HG03469 (cell line): ENCODE data around the gene GMFB.

Source experiments
- ATAC-seq: cut with Tn5 transposase; IDR thresholded peaks from one replicate; pipeline ENCODE4 v1.9.1; 2021; ENCODE audit warnings: mild to moderate bottlenecking, moderate library complexity, moderate number of reproducible peaks; ENCODE audit not compliant: unreplicated experiment

Gene GMFB

DNA sequence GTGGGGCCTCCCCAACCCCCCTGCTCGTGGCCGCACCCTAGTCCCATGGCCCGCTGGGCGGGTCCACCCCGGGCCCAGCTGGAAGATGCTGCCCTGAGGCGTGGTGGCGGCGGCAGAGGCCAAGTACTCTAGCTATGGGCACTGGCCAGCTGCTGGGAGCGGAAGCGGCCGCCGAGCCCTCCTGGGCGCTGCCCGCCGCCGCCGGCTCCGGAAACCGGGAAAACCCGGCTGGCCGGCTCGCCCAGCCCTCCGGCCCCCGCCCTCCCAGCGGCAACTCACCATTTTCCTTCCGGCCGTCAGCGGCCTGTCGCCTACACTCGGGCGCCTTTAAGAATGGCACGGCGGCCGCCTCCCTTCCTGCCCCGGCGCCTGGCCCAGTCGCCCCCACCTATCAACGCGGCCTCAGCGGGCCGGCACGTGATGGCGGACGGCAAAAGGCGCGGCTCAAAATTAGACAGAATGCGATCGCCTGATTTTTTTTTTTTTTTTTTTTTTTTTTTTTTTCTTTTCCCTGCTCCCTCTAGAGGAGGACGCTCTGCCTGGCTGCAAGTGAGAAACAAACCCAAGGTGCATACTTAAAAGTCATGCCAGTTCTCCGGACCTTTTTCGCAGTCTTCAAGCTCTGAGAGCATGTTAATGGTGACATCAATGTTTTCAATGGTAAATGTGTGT, at the start of gene GMFB:
Gene GMFB (minus strand): TSS at position 335 of the 672 bp plus-strand sequence. CDS start 53 bp downstream, at position 282.
- ATAC-seq: peak; percentile 75

DNA sequence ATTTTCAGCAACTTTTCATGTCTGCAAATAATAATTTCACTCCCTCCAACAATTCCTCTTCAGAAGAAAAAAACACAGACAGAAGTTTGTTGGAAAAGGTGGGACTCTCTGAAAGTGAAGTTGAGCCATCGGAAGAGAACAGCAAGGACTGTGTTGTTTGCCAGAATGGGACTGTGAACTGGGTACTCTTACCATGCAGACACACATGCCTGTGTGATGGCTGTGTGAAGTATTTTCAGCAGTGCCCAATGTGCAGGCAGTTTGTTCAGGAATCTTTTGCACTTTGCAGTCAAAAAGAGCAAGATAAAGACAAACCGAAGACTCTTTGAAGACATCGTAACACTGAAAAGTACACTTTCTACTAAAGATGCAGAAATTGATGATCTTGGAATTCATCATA, 49.3 kb upstream of the GMFB start:
- ATAC-seq: no peak

DNA sequence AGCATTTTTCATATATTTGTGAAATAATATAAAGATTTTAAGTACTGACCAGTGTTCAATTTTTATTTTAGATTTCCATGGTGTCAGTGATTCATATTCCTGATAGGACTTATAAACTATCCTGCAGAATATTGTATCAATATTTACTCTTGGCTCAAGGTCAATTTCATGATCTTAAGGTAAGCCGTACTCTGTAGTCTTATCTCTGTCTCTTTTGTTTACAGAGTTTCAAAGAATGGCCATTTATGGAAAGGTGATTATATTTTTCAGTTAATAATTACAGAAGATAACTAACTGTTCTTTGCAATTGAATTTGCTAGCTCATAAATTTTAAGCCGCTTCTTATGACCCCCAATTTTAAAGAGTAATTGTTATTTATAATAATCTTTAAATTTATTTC, 48.9 kb upstream of the GMFB start:
- ATAC-seq: no peak

DNA sequence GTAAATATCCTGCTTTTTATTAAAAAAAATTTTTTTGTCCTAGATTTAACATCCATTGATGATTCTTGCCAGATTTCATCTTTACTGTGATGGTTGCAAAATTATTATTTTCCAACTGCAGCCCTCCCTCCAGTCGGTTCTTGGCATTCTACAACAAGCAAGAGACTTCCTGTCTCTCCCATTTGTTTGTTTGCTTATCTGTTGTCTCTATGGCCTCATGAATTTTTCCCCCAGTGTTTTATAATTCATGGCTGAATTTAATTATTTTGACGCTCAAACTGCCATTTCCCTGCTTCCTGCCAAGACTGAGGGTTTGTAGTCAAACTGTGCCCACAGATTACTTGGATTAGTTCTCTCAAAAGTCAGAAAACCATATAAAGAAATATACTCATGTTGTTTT, 46.9 kb upstream of the GMFB start:
- ATAC-seq: no peak

DNA sequence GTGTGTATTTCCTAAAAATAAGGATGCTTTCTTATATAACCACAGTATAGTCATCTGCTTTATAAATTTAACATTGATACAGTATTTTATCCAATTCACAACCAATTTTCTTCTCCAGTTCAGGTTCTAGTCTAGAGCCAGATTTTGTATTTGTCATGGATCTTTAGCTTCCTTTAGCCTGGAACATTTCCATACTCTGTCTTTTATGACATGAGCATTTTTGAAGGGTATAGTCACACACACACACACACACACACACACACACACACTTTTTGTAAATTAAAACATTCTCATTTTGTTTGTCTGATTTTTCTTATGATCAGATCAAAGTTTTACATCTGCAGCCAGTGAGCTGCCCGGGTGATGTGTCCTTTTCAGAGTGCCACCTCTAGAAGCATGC, 46.3 kb upstream of the GMFB start:
- ATAC-seq: no peak

DNA sequence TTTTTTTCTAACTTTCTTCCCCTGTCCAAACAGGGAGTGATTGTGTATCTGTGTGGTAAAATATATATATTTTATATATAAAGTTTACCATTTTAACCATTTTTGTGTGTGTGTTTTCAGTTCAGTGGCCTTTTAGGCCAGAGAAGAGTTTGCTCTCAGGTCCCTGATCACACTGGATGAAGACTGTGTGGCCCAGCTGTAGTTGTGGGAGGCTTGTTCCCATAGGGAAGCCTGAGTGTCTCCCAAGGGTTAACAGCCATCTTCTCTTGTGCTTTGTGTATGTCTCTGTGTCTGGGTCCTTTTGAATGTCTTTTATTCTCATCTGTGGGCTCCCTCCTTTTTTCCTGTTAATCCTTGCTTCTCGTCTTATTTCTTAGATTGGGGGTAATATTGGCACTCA, 44.3 kb upstream of the GMFB start:
- ATAC-seq: no peak

DNA sequence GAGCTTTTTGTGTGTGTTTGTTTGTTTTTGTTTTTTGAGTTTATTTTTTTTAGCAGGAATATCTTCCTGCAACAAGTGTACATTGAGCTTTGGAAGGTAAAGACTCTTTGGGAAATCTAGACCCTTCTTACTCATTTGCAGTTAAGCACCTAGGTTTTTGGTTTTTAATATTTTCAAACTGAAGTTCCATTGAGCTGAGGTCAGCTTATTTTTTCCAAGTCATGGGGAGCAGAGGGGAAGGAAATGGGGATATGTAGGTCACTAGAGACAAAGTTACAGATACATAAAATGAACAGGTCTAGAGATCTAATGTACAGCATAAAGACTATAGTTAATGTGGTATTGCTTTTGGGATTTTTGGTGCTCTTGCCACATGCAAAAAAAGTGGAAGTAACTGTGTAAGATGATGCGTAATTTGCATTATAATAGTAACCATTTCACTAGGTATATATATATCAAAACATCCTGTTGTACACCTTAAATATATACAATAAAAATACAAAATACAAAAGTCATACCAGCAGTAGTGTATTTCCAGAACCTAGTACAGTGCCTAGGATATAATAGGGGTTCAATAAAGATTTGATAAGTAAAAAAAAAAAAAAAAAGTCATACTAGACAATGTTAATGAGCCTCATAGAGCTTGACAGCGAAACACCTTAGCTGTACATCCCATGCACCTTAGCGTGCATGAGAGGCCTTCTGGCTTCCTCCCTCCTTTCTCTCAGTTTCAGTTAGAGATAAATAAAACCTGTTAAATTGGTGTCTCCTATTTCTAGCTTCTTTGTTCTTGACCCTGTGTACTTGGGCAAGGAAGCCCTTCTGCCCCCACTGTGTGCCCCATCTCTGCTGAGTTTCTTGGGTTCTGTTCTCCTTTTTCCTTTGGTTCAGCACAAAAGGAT, 43.6 kb upstream of the GMFB start:
- ATAC-seq: peak; percentile 91

DNA sequence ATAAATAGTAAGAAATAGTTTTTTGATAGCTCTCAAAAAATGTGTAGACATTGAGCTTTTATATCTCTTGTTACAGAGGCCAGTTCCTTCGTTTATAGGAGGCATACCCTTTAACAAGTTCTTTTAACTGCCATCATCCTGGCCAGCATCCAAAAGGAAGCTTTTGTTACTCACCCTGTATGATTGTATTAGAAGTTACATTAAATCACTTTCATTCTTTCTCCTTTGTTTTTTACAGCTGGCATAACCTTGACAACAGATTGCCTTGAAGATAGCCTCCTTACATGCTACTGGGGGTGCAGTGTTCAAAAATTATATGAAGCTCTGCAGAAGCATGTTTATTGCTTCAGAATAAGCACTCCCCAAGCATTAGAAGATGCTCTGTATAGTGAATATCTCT, 41.0 kb upstream of the GMFB start:
- no peak for ATAC-seq

DNA sequence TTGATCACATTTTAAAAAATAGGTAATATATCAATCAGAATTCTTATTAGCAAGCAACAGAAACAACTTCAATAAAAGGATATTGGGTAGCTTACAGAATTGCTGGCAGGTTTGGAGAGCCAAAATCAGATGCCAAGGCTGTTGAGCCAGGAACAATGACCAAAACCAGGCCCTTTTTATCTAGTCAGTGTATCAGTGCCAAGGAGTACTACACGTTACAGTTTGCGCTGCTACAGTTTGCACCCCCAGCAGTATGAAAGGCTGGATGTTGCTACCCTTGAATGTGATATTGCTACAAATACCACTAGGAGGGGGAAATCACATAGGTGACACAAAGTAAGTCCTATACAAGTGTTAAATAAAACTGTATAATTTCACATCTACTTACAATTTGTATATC, 40.2 kb upstream of the GMFB start:
- no peak for ATAC-seq

DNA sequence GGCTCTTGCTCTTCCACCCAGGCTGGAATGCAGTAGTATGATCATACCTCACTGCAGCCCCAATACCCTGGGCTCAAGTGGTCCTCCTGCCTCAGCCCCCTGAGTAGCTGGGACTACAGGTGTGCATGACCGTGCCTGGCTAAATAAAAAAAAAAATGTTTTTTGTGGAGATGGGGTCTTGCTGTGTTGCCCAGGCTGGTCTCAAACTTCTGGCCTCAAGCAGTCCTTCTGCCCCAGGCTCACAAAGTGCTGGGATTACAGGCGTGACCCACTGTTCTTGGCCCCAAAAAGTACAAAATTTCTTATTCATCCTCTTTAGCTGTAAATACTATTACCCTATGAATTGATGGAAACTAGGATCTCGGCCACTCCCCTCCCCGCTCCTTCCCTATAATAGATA, 35.6 kb upstream of the GMFB start:
- ATAC-seq: no peak

DNA sequence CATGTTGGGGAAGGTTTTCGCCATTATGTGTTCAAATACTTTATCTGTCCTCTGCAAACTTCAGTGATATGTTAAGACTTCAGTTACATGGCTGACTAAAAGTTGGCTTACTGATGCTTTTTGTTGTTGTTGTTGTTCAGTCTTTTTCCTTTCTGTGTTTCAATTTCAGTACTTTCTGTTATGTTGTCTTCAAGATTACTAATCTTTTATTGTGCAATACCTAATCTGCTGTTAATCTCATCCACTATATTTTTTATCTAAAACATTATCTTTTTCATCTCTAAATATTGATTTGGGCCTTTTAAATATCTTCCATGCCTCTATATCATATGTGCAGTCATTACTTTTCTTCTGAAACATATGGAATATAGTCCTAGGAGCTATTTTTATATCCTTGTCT, 27.9 kb upstream of the GMFB start:
- no peak for ATAC-seq

DNA sequence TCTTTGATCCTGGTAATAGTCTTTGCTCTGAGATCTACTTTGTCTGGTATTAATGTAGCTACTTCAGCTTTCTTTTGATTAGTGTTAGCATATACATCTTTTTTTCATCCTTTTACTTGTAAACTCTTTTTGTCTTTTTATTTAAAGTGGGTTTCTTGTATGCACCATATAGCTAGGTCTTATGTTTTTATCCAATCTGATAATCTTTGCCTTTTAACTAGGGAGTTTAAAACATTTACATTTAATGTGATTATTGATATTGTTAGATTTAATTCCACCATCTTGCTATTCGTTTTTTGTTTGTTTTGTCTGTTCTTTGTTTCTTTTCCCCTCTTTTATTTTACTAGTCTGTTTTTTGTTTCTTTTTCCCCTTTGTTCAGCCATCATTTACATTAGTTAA, 26.9 kb upstream of the GMFB start:
- no peak for ATAC-seq

DNA sequence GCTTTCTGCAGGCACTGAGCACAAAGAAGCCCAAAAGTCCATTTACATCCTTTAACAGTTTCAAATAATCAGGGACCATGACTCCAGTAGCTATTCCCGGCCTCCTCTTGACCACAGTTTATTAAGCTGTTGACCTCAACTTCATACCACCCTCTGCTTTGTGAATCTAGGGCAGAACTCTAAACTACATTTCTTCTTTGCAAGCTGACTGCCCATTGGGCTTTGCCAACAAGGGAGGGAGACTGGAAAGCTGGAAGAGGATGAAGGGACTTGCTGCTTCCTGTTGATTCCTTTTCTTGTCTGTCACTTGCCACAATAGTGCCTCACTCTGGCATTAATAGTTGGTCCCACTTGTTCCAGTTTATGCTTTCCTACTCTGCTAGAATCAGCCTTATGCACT, 23.6 kb upstream of the GMFB start:
- ATAC-seq: no peak

DNA sequence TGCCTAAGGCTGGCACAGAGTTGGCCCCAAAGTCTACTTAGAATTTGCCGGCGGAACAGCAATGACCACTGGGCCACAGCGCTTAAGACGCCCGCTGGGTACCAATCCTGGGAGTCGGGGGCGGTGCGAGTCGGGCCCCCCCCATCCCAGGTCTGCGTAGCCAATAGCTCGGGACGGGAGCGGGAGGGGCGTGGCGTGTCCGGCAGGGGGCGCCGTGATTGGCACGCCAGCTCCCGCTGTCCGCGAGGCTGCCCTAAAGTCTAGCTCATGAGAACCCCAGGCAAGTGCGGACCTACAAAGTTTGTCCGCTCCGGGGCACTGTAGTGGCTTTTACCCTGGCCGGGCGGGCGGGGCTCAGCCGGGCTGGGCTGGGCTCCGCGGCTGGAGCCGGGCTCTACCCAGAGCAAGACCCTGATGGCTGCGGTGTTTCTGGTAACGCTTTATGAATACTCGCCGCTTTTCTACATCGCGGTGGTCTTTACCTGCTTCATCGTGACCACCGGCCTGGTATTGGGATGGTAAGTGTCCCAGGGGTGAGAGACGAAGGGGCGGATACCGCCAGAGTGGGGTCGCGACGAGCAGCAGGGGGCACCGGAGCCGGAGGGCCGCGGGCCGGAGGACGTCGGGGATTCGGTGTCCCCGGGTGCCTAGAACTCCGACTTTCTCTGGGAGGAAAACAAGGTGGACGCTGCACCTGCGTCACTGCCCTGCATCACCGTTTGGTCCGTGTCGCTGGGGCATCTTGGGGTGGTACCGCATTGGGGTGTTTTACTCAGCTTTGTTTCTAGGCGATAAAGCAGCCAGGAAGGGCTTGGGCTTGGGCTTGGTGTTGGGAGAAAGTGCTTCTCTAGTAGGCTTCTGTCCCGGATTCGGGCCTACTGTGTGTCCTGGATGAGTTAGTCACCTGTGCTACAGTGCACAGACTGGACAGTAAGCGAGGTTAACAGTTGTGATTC, 21.0 kb upstream of the GMFB start, which contains the start of gene CGRRF1:
Gene CGRRF1 (plus strand): TSS at position 361 of the 956 bp plus-strand sequence. CDS start 54 bp downstream, at position 415.
- ATAC-seq: peak; percentile 95

DNA sequence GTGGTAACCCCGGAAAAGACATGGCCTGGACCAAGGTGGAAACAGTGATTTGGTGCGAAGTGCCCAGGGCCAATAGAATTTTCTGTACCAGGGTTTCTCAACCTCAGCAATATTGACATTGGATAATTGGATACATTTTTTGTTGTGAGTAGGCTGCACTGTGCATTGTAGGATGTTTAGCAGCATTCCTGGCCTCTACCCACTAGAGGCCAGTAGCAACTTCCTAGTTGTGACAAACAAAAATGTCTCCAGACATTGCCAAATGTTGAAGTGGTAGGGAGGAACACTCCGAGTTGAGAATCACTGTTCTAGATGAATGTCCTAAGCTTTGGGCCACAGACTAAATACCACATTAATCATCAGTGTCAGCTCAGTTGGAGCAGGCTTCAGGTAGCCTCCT, 14.7 kb upstream of the GMFB start:
- ATAC-seq: no peak

DNA sequence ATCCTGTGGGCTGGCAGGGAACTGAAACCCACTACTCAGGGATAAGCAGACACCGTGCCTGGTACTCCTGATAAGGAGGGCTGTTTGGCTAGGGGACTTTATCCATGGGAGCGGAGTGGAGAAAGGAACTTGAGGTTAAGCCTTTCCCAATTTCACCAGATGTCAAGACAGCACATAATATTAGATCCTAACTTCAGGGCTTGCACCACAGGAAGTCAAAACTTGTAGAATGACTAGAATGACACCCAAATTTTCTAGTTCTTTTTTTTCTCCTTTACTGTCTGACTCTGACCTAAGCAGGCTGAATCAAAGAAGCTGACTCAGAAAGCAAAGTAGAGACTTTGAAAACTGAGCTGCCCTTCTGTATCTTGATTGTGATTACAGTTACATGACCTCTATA, 13.8 kb upstream of the GMFB start:
- ATAC-seq: no peak

DNA sequence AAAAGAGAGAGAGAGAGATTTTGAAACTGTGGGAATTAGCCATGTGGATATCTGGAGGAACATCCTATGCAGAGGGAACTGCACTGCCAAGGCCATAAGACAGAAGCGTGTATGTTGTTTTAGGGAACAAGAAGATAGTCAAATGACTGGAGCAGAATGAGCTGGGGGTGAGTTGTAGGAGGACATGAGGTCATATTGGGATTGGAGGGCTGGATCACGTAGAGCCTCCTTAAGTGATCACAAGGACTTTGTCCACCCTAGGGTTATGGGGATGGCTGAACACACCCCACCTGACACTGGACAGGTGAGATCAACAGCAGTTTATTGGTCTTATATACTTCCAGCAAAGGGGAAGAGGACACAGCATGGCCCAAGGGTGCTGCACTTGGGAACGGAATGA, 12.7 kb upstream of the GMFB start:
- ATAC-seq: no peak

DNA sequence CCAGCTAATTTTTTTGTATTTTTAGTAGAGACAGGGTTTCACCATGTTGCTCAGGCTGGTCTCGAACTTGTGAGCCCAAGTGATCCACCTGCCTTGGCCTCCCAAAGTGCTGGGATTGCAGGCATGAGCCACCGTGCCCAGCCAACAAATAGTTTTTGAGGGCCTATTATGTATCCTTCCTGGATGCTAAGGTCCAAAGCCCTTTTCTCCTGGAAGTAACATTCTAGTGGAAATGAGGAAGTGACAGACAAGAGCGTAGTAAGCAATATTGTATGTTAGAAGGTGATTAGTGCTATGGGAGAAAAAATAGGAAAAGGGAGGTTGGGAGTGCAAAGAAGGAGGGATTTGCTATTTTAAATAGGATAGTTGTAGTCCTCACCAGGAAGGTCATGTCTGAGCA, 12.0 kb upstream of the GMFB start:
- no peak for ATAC-seq

DNA sequence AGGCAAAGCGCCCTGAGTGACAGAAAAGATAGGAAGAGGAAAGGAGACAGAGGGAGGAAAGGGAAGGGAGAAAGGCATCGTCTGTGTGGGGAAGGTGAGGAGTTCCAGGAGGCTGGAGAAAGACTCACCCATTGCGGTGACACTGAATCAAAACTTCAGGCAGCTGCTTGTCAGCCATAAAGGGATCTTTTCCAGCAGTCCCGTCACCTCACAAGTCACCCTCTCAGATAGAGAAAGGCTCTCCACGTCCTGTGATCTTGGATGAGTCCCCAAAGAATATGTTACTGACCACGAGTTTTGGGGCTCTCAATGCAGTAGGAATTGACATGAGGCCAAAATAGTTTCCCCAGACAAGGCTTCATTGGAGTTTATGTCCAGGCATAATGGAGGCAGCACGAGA, 9.8 kb upstream of the GMFB start:
- ATAC-seq: no peak

DNA sequence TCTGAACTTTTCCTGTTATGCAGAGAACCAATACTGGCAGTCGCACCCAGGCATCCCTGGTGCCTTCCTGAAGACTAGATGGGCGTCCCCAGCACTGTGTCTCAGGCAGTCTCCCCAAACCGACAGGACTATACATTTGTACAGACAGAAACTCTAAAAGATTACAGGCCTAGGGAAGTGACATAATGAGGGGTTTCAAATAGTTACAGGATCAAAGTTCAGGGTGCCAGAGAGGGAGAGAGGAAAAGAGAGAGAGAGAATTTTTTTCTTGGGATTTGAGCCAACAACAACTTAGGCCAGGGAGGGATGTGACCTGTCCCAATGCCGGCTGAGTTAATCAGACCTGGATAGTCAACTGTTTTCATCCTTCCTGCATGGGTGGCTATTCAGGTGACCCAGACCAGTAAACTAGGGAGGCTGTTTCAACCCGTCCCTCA, 9.3 kb upstream of the GMFB start:
- ATAC-seq: no peak

DNA sequence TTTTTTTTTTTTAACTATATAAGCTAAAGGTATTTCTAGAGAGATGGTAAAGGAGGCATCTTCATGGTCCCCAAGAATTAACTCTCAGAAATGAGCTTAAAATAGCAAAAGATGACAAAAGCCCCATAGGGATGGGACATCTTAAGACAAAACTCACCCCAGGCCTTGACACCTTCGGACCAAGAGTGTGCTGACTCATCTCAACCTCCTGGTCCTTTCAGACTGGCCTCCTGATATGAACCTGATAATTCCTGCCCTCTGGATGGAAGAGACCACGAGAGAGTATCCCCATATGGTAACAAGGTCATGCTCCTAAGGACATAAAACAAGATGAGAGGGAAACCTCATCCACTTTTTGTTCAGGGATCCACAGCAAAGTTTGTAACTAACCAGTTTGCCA, 8.4 kb upstream of the GMFB start:
- ATAC-seq: no peak
